CD14-positive monocyte (primary cell): ENCODE data around the gene MYO15B. TPM values are rescaled to one million over a fixed set of nuclear protein-coding genes. Genes with fewer than 3 reads are reported as not detected.

Source experiments
- DNase-seq, 3 donors: peaks; one replicate each; pipeline ENCODE4 v3.0.0-alpha.2; 2011 to 2022
- H2AFZ ChIP-seq: 2 replicates; pipeline ENCODE4 v1.6.0; 2012; ENCODE audit warnings: mild to moderate bottlenecking, low read depth, low read length, inconsistent platforms; ENCODE audit not compliant: insufficient read depth, poor library complexity, severe bottlenecking
- H3K27ac ChIP-seq, 2 donors: 1 replicate in 1 of 2; 2 replicates in 1 of 2; pipeline ENCODE4 v1.5.1; 2012 to 2013; ENCODE audit warnings: low read length in 2 of 2, control low read depth in 1 of 2, inconsistent platforms in 1 of 2, low read depth in 1 of 2, mild to moderate bottlenecking in 1 of 2
- H3K27me3 ChIP-seq, 2 donors: one replicate each; pipeline versions ENCODE4 v1.6.0 to v1.6.1; 2011 to 2013; ENCODE audit warnings: low read length in 2 of 2; ENCODE audit not compliant: control insufficient read depth in 2 of 2, insufficient read depth in 2 of 2
- H3K36me3 ChIP-seq, 2 donors: replicated peaks in 1 of 2; 1 replicate in 1 of 2; 2 replicates in 1 of 2; pipeline versions ENCODE4 v1.5.1 to v1.6.1; 2012 to 2013; ENCODE audit warnings: low read length in 2 of 2, control low read depth in 1 of 2, inconsistent platforms in 1 of 2, mild to moderate bottlenecking in 1 of 2; ENCODE audit not compliant: insufficient read depth in 2 of 2, control insufficient read depth in 1 of 2
- H3K4me1 ChIP-seq, 2 donors: 1 replicate in 1 of 2; 2 replicates in 1 of 2; pipeline versions ENCODE4 v1.5.1 to v1.6.1; 2012 to 2013; ENCODE audit warnings: low read length in 2 of 2, control low read depth in 1 of 2, inconsistent platforms in 1 of 2, mild to moderate bottlenecking in 1 of 2, moderate library complexity in 1 of 2; ENCODE audit not compliant: insufficient read depth in 2 of 2, control insufficient read depth in 1 of 2
- H3K4me2 ChIP-seq: replicated peaks from 2 replicates; pipeline ENCODE3; 2012; ENCODE audit warnings: low read length, moderate library complexity, mild to moderate bottlenecking; ENCODE audit not compliant: poor library complexity, severe bottlenecking; ENCODE audit errors: extremely low read depth
- H3K4me3 ChIP-seq, 3 experiments: fragments of 200-600 bp in 1 of 3; sonication (generic) in 1 of 3; replicated peaks in 1 of 3; 1 replicate in 2 of 3; 2 replicates in 1 of 3; pipeline ENCODE4 v1.5.1; 2011 to 2013; ENCODE audit warnings: low read length in 3 of 3, mild to moderate bottlenecking in 3 of 3, control low read depth in 2 of 3, low read depth in 2 of 3, inconsistent platforms in 1 of 3, moderate library complexity in 1 of 3
- H3K79me2 ChIP-seq: 2 replicates; pipeline ENCODE4 v1.6.0; 2012; ENCODE audit warnings: mild to moderate bottlenecking, control low read depth, inconsistent platforms, low read length, moderate library complexity; ENCODE audit not compliant: insufficient read depth
- H3K9ac ChIP-seq: 2 replicates; pipeline ENCODE4 v1.6.0; 2017; ENCODE audit warnings: low read length, mild to moderate bottlenecking; ENCODE audit not compliant: insufficient read depth, poor library complexity, severe bottlenecking
- H3K9me3 ChIP-seq, 2 donors: replicated peaks in 1 of 2; 1 replicate in 1 of 2; 2 replicates in 1 of 2; pipeline versions ENCODE4 v1.5.1 to v1.6.1; 2012 to 2013; ENCODE audit warnings: low read length in 2 of 2, control low read depth in 1 of 2; ENCODE audit not compliant: control insufficient read depth in 1 of 2, insufficient read depth in 1 of 2
- H4K20me1 ChIP-seq: 2 replicates; pipeline ENCODE4 v1.6.0; 2012; ENCODE audit warnings: mild to moderate bottlenecking, low read length, control low read depth, moderate library complexity; ENCODE audit not compliant: insufficient read depth
- H3K27ac Mint-ChIP-seq, 7 donors: one replicate each; pipeline ENCODE4 v1.8.0; 2020; ENCODE audit warnings: mild to moderate bottlenecking in 7 of 7, mixed read lengths in 7 of 7, moderate library complexity in 6 of 7, inconsistent platforms in 2 of 7
- H3K27me3 Mint-ChIP-seq, 3 donors: one replicate each; pipeline ENCODE4 v1.8.0; 2021 to 2022; ENCODE audit warnings: low read depth in 3 of 3, mild to moderate bottlenecking in 3 of 3, mixed read lengths in 3 of 3, moderate library complexity in 3 of 3, inconsistent platforms in 1 of 3
- H3K36me3 Mint-ChIP-seq, 2 donors: one replicate each; pipeline ENCODE4 v1.8.0; 2020; ENCODE audit warnings: mixed read lengths in 2 of 2, inconsistent platforms in 1 of 2, mild to moderate bottlenecking in 1 of 2
- H3K4me1 Mint-ChIP-seq: one replicate; pipeline ENCODE4 v1.8.0; 2020; ENCODE audit warnings: mild to moderate bottlenecking, mixed read lengths
- H3K4me3 Mint-ChIP-seq, 2 donors: one replicate each; pipeline ENCODE4 v1.8.0; 2020; ENCODE audit warnings: mild to moderate bottlenecking in 2 of 2, mixed read lengths in 2 of 2, moderate library complexity in 1 of 2
- H3K9me3 Mint-ChIP-seq, 7 donors: one replicate each; pipeline ENCODE4 v1.8.0; 2020 to 2022; ENCODE audit warnings: mixed read lengths in 7 of 7, mild to moderate bottlenecking in 6 of 7, moderate library complexity in 6 of 7, inconsistent platforms in 2 of 7
- WGBS: methylation state at CpG from one replicate; pipeline ENCODE4 v1.1.5; 2013; ENCODE audit warnings: missing lambda C conversion rate; ENCODE audit not compliant: insufficient coverage; 5-methylcytosine and 5-hydroxymethylcytosine counted together
- intact Hi-C, 2 donors: fragments of 100-400 bp; cut with micrococcal nuclease; formaldehyde crosslinking; loops; one replicate each; pipeline versions ENCODE4 v1.15.0 to v1.15.1; 2023
- polyA plus RNA-seq, 3 donors: library from polyadenylated mRNA; depleted of rRNA in 1 of 3; unstranded in 2 of 3; stranded (reverse) in 1 of 3; fragments of 300-500 nt in 2 of 3; fragments of >200 nt in 1 of 3; fragmentation: Illumina TruSeq in 2 of 3; gene quantifications; 1 replicate in 2 of 3; 2 replicates in 1 of 3; pipeline ENCODE4 v1.2.3, GENCODE V29; 2012 to 2021
- TF ChIP-seq, protein P1 (sequence below): fragments of 200-600 bp; IDR thresholded peaks from one replicate; pipeline ENCODE4 v1.8.0; 2022; ENCODE audit warnings: antibody characterized with exemption, mild to moderate bottlenecking

Gene MYO15B
- polyA plus RNA-seq, 3 donors: 0.17 to 596 (median 0.62) TPM

DNA sequence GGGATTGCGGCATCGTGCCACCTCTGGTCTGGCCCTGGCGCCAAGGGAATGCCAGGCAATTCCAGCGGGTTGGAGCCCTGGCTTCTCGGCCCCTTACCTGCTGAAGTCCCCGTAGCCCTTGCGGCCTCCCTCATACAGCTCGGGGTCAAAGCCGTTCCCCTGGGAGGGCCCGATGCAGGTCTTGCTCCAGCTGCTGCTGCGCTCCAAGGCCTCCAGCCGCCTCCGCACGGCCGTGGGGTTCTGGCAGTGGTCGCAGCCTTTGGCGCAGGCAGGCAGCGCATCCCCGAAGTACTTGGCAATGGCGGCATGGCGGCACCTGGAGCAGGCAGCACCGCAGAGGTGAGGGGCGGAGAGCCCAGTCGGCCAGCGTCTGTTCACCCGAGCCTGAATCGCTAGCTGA lies 43.8 kb downstream of the MYO15B start:
- intact Hi-C loops: loop anchor here in 1 of 2 donors (5.0 kb wide), 1 partner anchor 41 kb away; no protein-coding TSS in a partner anchor
- no peaks in the 10 kb centered on the region for H3K9me3 ChIP-seq
- Mint-ChIP-seq H3K27ac (no peak overlapping the region), H3K9me3 (peaks cover 0 to 2% (median 0%) of the 10 kb centered on the region in 7 donors), H3K4me1 (peaks cover 11% of the 10 kb centered on the region), H3K36me3 (peaks cover 19 to 30% of the 10 kb centered on the region in 2 donors), H3K4me3 (no peak overlapping the region), H3K27me3 (peaks cover 4 to 8% (median 7%) of the 10 kb centered on the region in 3 donors)
- H3K27ac ChIP-seq: no peak overlapping the region
- DNase-seq: no peak
- H3K27me3 ChIP-seq: no peaks in the 10 kb centered on the region
- H3K79me2 ChIP-seq: no peaks in the 10 kb centered on the region
- peaks cover 13% of the 10 kb centered on the region for H4K20me1 ChIP-seq
- H3K4me2 ChIP-seq: no peak overlapping the region
- no peak overlapping the region for H2AFZ ChIP-seq
- 90% methylated on average over 21 of the region's 27 CpGs for WGBS
- no peak overlapping the region for H3K9ac ChIP-seq
- peaks cover 23% of the 10 kb centered on the region in 2 donors for H3K36me3 ChIP-seq
- peaks cover 5 to 13% of the 10 kb centered on the region in 2 donors for H3K4me1 ChIP-seq
- TF ChIP-seq, protein P1, sequence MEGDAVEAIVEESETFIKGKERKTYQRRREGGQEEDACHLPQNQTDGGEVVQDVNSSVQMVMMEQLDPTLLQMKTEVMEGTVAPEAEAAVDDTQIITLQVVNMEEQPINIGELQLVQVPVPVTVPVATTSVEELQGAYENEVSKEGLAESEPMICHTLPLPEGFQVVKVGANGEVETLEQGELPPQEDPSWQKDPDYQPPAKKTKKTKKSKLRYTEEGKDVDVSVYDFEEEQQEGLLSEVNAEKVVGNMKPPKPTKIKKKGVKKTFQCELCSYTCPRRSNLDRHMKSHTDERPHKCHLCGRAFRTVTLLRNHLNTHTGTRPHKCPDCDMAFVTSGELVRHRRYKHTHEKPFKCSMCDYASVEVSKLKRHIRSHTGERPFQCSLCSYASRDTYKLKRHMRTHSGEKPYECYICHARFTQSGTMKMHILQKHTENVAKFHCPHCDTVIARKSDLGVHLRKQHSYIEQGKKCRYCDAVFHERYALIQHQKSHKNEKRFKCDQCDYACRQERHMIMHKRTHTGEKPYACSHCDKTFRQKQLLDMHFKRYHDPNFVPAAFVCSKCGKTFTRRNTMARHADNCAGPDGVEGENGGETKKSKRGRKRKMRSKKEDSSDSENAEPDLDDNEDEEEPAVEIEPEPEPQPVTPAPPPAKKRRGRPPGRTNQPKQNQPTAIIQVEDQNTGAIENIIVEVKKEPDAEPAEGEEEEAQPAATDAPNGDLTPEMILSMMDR: no peak
- no peak overlapping the region for H3K4me3 ChIP-seq

DNA sequence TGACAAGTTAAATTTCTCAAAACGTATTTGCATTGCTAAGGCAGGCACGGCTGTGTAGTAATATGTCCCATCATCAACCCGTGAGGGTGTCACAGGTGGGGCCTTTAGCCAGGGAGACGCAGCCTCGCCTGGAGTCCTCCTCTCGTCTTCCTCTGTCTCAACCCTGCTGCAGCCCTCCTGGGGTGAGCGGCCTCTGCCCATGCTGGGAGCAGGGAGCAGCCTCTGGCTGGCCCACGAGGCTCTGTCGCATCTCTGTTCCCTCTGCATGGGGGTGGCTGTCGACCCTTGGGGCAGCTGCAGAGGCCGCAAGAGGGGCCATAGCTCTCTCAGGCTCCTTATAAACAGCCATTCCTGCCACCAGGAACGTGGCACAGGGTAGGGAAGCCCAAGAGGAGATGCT lies 44.8 kb downstream of the MYO15B start:
- no peak overlapping the region for H3K27ac ChIP-seq
- TF ChIP-seq, protein P1: no peak
- intact Hi-C loops: loop anchor here (2.0 to 5.0 kb wide), 2 partner anchors 40 to 118 kb away; no protein-coding TSS in a partner anchor

More for the DNA sequence above, 44.8 kb downstream of the MYO15B start:
- Histone ChIP-seq H3K27me3 (no peaks in the 10 kb centered on the region), H3K4me2 (no peak overlapping the region), H4K20me1 (peaks cover 13% of the 10 kb centered on the region), H3K4me1 (peaks cover 5 to 13% of the 10 kb centered on the region in 2 donors), H3K9me3 (no peaks in the 10 kb centered on the region), H3K4me3 (no peak overlapping the region), H3K9ac (no peak overlapping the region), H3K79me2 (no peaks in the 10 kb centered on the region), H3K36me3 (peaks cover 12 to 16% of the 10 kb centered on the region in 2 donors), H2AFZ (no peak overlapping the region)
- Mint-ChIP-seq H3K36me3 (peaks cover 9 to 19% of the 10 kb centered on the region in 2 donors), H3K4me1 (peaks cover 11% of the 10 kb centered on the region), H3K27me3 (peaks cover 4 to 8% (median 4%) of the 10 kb centered on the region in 3 donors), H3K4me3 (no peak overlapping the region), H3K9me3 (peaks cover 0 to 2% (median 0%) of the 10 kb centered on the region in 7 donors), H3K27ac (no peak overlapping the region)
- WGBS: 96% methylated on average over 10 of the region's 12 CpGs
- no peak for DNase-seq
